HG03460 (cell line): ENCODE measurements around the gene TPP2.

Source experiments
- ATAC-seq: cut with Tn5 transposase; IDR thresholded peaks from one replicate; pipeline ENCODE4 v1.9.1; 2021; ENCODE audit not compliant: unreplicated experiment

Gene TPP2

GRCh38 chr13:102690883-102691282 is 94.1 kb downstream of the TPP2 start:
- ATAC-seq = no peak

GRCh38 chr13:102692491-102692826 is 95.7 kb downstream of the TPP2 start:
- ATAC-seq = no peak

GRCh38 chr13:102693250-102693649 is 96.5 kb downstream of the TPP2 start:
- ATAC-seq = no peak

DNA sequence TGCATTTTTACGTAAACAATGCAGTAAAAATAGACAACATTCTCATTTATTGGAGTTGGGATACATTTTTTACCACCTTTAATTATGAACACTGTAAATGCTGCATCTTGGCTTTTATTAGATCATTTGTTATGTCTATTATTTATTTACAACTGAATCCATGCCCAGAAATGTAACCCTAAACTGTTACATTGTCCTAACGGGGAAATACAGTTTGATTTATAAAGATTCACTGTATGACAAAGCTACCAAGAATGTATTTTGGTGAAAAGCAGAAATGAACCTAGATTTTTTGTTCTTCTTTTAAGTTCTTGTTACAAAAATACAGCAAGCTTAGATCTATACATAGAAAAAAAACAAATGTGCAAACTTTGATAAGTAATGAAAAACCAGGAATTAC is 97.0 kb downstream of the TPP2 start:
- no peak for ATAC-seq

GRCh38 chr13:102694937-102695336 is 98.2 kb downstream of the TPP2 start, which contains the start of gene METTL21C:
Gene METTL21C (minus strand): TSS chr13:102695044. CDS start chr13:102694498, 546 bp downstream.
- no peak for ATAC-seq

GRCh38 chr13:102696465-102696864 is 99.7 kb downstream of the TPP2 start:
- ATAC-seq = no peak

DNA sequence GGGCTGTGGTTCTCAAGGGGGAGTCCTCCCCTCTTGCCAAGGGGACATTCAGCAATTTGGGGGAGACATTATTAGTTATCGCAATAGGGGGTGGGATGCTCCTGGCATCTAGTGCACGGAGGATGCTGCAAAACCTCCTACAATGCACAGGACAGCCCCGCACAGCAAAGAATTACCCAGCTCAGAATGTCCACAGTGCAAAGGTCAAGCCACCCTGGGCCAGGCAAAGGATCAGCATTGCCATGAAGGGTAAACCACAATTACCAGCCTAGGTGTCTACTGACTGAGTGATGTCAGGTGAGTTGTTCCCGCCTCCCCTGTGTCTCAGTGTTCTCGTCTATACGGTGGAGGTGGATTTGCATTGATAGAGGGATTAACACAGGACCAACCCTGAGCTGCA is 100.5 kb downstream of the TPP2 start:
- no peak for ATAC-seq

DNA sequence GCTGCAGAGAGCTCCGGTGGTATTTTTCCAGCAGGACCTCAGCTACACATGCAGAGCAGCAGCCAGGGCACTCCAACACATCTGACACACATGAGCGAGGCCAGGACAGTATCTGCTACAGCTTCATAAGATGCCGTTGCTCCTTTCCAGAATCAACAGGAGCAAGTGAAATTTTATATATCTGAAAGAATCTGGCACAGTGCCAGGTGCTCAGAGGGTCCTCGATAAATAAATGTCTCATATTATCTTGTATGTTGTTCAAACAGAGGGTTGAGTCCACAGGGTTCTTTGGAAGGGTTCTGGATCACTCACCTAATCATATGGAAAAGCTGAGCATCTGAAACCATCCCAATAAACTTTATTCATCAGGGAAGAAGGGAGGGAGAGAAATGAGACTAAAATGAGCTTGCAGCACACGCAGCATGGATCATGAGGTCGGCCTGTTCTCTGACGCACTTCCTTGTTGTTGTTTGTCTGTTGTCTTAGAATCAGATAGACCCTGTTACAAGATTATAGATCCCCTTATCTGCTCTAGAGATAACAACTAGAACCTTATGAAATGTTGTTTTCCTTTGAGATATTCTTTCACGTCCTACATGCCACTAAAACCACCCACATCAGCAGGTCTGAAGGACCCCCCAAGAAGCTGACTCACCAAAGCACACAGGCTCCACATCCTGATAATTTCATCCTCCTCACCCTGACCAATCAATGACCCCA is 101.3 kb downstream of the TPP2 start:
- ATAC-seq = no peak

GRCh38 chr13:102698649-102698980 is 101.8 kb downstream of the TPP2 start:
- no peak for ATAC-seq

DNA sequence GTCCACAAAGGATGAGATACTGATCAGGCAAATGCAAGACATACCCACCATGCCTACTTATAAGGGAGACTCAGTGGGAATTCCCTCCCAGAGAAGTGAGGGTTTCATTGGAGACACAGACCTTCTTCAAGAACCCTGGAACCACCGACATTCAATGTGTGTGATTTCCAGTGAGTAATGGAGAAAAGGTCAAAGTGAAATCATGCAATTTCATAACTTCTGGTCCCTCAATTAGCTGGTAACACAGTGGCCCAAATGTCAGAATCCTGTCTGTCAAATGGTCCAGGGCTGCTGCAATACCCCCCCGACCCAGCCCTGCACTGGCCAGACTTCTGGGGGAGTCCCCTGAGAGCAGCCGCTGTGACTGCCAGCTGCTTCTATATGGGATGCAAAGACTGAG is 102.7 kb downstream of the TPP2 start:
- ATAC-seq = no peak

DNA sequence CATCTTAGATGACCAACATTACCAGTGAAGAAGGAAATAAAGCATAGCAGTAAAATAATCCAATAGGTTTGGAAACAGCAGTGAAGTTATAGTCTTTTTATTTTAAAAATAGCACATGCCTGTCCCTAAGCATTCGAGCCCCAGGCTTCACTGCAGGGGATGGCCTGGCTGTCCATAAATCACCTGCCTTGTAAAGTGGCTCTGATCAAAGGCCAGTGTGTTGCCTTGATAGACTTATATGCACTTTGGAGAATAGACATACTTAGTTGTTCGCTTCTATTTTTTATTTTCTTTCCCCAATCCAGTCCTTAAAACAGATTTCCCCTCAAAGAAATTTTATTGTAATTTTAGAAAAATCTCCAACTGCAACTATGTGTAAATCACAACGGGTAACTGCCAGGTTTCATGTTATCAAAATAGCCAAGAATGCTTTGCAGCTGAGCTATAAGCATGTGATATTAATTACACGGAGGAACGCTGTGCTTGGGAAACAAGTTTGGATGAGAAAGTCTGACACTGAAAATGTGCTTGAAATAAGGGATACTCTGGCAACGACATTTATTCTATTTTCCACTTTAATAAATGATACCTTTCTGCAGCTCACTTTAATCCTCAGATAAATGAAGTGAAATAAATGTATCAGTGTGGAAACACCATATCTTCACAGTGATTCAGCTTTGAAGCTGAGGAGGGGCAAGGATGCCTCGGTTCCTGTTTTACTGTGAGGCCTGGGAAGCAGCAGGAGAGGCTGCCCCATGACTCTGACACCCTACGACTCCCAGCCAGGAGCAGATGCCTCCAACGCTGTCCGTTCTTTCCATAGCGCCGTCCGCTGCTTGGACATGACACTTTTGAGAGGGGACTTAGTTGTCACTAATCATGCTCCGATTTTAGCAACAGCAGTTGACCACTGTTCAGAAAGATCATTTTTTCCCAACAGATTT is 103.6 kb downstream of the TPP2 start:
- no peak for ATAC-seq

- no peak for ATAC-seq
These were observed 104.5 kb downstream of the TPP2 start for GRCh38 chr13:102701331-102701730.

- no peak for ATAC-seq
These were observed 106.4 kb downstream of the TPP2 start for GRCh38 chr13:102702965-102703725.

GRCh38 chr13:102703726-102704035 is 106.9 kb downstream of the TPP2 start:
- no peak for ATAC-seq

DNA sequence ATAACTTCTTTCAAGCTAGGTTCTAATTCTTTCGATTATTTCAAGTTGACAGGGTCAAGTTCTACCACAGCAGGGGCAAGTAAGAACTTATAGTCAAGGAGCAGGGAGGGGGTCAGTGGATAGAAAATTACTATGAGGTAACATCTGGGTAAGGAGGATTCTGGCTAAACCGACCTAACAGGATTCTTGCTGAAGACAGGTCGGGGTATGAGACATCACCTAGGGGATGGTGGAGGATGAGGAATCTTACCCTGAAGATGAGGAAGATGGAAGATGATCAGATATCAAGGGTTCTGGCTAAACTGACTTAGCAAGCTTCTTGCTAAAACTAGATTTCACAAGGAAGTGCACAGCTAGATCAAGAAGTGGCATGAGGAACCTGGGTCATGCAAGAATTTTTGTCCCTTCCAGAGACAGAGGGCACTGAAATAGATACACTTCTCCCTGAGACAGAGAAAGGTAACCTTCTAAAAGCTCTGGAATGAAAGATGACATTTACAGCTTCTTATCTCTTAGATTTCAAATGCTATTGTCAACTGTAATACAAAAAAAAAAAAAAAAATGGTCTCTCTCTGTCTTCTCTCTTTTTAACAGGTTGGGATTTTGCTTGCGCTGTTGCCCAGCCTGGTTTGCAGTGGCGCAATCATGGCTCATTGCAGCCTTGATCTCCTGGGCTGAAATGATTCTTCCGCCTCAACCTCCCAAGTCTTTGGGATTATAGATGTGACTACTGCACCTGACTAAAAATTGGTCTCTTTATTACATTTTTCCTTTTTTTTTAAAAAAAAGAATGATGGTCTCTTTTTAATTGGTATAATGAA is 107.7 kb downstream of the TPP2 start:
- no peak for ATAC-seq

DNA sequence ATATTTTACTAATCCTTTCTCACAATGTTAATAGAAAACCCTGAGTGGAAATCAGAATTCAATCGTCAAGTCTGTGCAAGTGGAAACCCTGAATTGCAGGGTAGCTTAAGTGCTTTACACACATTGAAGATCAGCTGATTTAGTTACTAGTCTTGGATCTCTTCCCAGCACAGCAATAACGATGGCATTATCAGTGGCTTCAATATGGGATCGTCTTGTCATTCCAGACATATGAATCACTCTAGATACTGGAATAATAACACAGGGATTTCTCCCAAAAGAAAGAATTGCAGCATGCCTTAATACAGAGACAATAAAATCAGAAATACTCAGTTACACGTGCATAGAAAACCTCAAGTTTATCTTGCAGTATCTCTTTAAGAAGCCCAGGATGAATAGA is 110.7 kb downstream of the TPP2 start:
- ATAC-seq = no peak

DNA sequence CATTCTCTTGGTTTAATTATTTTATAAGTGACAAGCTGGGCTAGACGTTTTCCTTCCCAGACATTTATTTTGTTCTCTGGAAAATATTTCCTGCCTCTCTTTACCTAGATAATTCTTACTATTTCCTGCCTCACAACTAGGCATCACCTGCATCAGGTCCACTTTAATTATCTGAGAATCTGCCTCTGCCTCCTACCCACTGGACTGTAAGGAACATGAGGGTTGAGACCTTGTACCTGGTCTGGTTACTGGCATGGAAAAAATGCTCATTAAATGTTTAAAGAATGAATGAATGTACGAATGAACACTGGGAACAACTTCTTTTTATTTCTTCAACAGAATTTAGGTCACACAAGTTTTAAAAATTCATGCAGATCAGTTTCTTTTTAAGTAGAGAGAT is 111.4 kb downstream of the TPP2 start:
- no peak for ATAC-seq

DNA sequence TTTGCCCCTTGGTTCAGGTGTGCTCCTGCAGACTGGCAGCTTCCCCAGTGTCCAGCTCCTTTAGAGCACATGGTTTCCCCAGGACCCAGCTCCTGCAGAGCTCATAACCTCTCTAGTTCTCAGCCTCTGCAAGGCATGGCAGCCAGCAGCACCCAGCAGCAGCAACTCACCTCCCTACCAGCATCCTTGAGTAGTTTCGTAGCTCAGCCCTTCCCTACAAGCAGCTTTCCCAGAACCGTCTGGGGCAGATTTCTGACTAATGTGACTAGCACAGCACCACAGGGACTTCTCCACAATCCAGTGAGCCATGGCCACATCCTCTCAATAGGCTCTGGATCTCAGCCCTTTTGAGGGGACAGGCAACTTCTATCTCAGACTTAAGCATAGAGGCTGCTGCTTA is 112.2 kb downstream of the TPP2 start:
- ATAC-seq = no peak

GRCh38 chr13:102709536-102709935 is 112.8 kb downstream of the TPP2 start:
- no peak for ATAC-seq

DNA sequence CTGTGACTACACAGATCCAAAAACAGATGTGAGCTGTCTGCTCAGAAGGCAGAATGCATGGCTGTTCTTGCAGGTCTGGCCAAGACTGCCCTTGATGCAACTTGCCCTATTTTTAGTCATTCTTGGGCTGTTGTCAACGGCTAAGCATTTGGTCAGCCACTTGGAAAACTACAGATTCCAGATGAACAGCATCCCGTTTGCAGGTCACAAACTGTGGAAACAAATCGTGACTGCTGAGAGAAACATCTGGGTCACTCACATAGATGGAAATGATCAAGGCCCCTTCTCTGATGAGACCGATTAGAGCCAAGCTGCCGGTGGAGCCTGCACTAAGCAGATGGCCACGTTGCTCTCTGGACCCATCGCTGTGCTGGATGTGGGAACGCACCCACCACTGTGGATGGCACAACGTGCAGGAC is 113.5 kb downstream of the TPP2 start:
- no peak for ATAC-seq

- ATAC-seq = no peak
These were observed 118.7 kb downstream of the TPP2 start for GRCh38 chr13:102715447-102715846.
